NB4 (cell line): ENCODE results near the gene WSB1.
"Not testable (repeated sequence)": the region's sequence is repeated elsewhere in the genome, so short reads cannot be mapped to it uniquely, and the experiment has no call there.

Source experiments
- CTCF ChIP-seq: IDR thresholded peaks from one replicate; pipeline ENCODE4 v1.5.1; 2012; ENCODE audit warnings: low read depth, low read length
- MAX ChIP-seq: IDR thresholded peaks from 2 replicates; pipeline ENCODE4 v1.6.1; 2011; ENCODE audit warnings: low read depth, low read length
- MYC ChIP-seq: IDR thresholded peaks from 2 replicates; pipeline ENCODE4 v1.6.1; 2011; ENCODE audit warnings: low read depth, low read length
- POLR2A ChIP-seq: IDR thresholded peaks from 2 replicates; pipeline ENCODE4 v1.6.1; 2011; ENCODE audit warnings: mild to moderate bottlenecking; ENCODE audit not compliant: insufficient read length; ENCODE audit errors: extremely low read depth

GRCh38 chr17:27250791-27251190, 43.1 kb upstream of the WSB1 start:
- TF ChIP-seq CTCF, MAX, POLR2A, MYC: not testable (repeated sequence)
